GM21423 (cell line): ENCODE data around the gene MANSC1.
A peak's percentile ranks its signal among the peaks of the same experiment; 100 is the strongest.

Source experiments
- ATAC-seq: cut with Tn5 transposase; IDR thresholded peaks from one replicate; pipeline ENCODE4 v1.9.1; 2021; ENCODE audit warnings: mild to moderate bottlenecking, moderate library complexity; ENCODE audit not compliant: unreplicated experiment

The MANSC1 gene

GRCh38 chr12:12349711-12350665 is at the start of gene MANSC1:
MANSC1 (minus strand) TSS chr12:12350242; CDS start chr12:12343314, 6,928 bp downstream.
- no peak for ATAC-seq

DNA sequence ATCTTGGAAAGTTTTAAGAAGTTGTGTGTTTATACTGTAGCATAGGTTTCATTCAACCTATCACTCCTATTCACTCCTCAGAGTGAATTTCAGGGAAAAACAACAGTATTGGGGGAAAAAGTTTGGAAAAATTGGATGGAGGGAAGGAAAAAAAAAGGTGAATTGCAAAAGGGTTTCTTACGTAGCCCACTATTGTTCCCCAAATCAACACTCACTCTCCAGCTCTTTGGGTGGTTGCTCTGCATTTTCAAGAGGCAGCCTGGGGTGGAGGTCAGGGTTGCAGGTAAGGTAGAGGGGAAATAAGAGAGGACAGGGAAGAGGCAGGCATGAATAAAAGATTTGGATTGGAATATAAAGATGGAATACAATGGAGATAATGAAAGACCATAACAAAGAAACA is 49.1 kb upstream of the MANSC1 start:
- no peak for ATAC-seq

DNA sequence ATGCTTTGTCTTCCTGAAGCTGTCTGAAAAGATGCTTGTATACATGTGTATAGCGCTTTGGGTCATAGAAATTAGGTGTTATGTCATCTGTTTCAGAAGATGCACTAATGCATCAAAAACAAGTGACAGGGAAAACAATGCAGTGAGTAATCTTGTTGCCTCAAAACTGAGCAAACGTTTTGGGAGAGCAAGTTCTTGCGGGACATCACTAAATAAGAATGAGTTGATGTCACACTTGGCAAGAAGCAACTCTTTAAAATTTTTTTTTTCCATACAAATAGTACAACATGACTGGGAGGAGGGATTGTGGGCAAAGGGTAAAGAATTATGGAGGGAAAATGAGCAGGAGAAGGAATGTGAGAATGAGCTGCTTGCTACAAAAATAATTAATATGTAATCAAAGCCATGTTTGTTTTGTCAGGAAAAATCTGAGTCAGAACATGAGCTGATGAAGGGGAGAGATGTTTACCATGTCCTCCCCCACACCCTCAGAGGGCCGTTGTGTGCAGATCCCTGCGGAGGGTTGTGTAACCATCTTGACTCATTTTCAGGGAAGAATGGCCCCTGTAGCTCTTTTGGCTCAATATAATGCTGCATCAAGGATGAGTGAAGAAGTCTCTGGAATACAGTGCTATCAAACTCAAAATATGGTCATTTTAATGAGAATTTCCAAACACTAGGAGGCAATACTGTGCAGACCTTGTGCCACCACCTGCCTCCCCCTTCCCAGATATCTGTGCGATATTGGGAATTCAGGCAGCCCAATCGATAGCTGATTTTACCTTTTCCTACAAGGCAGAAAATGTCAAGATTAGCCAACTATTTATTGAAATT is 48.2 kb upstream of the MANSC1 start:
- no peak for ATAC-seq

GRCh38 chr12:12397184-12397583 is 47.1 kb upstream of the MANSC1 start:
- ATAC-seq = no peak

GRCh38 chr12:12396694-12397093 is 46.7 kb upstream of the MANSC1 start:
- no peak for ATAC-seq

DNA sequence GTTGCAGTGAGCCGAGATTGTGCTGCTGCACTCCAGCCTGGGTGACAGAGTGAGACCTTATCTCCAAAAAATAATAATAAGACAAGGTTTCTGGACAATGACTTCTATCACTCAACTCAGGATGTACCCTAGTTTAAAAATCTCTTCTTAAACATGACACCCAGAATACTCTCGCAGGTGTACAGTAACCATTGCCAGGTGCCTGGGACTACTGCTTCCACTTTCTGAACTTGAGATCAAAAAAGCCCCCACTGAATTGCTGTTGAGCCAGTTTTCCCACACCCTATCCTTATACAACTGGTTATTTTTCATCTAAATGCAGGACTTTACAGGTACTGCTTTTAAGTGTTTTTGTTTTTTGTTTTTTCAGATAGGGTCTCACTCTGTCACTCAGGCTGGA is 43.1 kb upstream of the MANSC1 start:
- no peak for ATAC-seq

DNA sequence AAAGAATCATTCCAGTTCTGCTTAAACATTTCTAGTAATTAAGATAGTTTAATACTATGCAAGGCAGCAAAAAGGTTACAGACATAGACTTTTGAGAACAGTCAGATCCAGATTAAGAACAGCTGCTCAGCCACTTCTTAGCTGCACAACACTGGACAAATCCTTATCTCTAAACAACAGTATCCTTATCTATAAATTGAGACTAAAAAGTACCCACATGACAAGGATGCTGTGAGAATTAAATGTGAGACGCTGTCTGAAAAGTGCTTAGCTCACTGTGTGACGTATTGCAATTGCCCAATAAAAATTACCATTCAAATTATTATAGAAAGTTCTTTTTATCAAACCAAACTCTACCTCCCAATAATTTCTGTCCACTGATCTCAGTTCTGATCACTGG is 42.4 kb upstream of the MANSC1 start:
- ATAC-seq = no peak

DNA sequence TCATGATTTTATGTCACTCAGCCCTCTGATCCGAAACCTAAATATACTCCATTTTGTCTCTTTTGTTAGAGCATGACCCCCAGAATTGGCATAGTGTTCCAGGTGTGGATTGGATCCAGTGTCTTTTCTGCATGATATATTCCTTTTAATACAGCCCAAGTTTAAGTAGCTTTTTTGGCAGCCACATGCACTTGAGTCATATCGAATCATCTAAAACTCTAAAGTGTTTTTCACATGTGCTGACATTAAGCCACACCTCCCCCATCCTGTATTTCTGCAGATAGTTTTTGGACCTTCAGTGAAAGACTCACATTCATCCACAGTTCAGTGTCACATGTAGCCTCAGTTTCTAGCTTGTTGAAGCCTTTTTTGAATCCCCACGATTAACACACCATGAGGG is 37.5 kb upstream of the MANSC1 start:
- ATAC-seq = no peak

DNA sequence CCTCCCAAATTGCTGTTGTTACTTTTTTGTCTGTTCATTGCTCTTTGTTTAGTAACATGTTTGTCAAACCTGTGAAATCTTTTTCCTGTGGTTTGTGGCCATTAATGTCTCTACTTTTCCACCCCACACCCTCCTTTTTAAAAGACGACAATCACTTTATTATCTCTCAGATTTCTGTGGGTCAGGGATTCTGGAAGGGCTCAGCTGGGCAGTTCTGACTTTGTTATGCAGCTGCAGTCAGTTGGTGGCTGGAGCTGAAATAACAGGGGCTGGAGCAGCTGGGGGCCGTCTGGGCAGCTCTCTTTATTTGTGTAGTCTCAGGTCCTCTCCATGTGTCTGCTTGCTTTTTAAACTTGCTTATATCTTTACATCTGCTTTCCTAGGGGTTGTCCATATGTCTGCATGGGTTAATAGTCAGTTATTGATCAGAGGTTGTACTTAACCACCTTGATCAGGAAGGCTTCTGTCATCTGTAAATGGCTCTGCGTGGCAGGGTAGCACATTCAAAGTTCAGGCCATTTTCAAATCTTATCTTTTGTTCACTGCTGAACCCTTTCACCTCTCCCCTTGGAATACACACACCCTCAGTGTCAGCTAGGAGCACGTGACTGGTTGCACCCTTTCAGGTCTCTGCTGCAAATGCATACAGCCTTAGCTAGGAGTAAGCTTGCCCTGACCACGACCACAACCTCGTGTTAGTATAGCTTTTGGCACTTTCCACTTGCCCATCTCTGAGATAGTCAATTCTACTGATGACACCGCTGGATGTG is 34.7 kb upstream of the MANSC1 start:
- ATAC-seq = no peak

GRCh38 chr12:12381982-12382381 is 31.9 kb upstream of the MANSC1 start:
- no peak for ATAC-seq

DNA sequence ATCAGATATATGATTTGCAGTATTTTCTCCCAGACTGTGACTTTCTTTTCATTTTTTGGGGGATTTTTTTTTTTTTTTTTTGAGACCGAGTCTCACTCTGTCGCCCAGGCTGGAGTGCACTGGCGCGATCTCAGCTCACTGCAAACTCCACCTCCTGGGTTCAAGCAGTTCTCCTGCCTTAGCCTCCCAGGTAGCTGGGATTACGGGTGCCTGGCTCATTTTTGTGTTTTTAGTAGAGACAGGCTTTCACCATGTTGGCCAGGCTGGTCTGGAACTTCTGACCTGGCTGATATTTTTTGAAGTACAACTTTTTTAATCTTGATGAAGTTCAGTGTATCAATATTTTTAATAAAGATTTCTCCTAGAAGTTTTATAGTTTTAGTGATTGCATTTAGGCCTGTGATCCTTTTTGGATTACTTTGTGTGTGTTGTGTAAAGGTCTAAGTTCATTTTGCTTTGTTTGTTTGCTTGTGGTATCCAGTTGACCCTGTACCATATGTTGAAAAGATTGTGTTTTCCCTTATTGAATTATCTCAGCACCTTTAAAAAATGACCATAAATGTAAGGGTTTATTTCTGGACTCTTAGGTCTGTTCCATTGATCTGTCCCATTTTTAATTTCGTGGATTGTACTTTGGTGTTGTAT is 31.0 kb upstream of the MANSC1 start:
- ATAC-seq = no peak

DNA sequence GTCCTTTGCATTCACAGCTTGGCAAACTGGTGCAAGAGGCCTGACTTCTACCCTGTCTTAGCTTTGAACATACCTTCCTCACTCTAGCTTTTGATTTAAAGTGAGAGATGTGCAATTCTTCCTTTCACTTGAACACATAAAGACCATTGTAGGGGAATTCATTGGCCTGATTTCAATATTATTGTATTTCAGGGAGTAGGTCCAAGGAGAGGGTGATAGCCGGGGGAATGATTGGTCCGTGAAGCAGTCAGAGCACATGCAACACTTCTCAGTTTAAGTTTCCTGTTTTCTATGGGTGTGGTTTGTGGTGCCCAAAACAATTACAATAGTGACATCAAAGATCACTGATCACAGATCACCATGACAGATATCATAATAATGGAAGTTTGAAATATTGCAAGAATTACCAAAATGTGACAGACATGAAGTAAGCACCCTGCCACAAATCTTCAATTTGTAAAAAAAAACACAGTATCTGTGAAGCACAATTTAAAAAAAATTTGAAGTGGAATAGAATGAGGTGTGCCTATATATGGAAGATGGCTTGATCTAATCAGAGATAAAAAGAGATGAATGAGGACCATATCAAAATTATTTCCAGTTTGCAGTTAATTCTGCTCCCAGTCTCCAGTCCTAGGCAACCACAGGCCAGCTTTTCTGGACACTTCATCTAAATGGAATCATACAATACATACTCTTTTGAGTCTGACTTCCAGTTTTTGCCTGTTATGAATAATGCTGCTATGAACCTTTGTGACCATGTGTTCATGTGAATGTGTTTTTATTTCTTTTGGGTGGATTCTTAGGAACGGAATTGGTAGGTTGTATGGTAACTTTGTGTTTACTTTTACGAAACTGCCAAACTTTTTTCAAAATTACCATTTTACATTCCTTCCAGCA is 30.0 kb upstream of the MANSC1 start:
- ATAC-seq = no peak

- no peak for ATAC-seq
Measured at GRCh38 chr12:12378616-12379015, 28.6 kb upstream of the MANSC1 start.

GRCh38 chr12:12376646-12377448 is 26.8 kb upstream of the MANSC1 start:
- ATAC-seq = peak; percentile 60

DNA sequence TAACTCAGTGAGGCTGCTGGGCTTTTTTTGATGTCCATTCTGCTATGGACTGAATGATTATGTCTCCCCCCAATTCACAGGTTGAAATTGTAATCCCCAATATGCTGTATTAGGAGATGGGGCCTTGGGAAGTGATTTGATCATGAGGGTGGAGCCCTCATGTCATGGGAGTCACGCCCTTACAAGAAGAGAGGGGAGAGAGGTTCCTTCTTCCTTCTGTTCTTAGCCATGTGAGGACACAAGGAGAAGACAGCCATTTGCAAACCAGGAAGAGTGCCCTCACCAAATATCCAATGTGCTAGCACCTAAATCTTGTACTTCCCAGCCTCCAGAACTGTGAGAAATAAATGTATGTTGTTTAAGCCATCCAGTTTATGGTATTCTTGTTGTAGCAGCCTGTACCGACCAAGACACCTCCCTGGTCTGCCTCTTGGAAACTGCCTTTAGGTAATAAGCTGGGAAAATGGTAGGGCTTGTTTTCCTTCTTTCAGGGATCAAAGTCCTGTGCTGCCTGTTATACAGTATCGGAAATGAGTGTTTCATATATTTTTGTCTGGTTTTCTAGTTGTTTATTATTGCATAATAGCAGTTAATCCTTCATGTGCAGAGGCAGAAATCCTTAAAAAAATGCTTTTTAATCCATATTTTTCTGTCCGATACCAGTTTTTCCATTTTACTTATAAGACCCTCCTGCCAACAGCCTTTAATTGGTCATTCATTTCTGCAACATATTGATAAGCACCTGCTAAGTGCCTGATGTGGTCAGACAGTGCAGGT is 23.1 kb upstream of the MANSC1 start:
- no peak for ATAC-seq

- no peak for ATAC-seq
Measured at GRCh38 chr12:12367482-12367998, 17.5 kb upstream of the MANSC1 start.

DNA sequence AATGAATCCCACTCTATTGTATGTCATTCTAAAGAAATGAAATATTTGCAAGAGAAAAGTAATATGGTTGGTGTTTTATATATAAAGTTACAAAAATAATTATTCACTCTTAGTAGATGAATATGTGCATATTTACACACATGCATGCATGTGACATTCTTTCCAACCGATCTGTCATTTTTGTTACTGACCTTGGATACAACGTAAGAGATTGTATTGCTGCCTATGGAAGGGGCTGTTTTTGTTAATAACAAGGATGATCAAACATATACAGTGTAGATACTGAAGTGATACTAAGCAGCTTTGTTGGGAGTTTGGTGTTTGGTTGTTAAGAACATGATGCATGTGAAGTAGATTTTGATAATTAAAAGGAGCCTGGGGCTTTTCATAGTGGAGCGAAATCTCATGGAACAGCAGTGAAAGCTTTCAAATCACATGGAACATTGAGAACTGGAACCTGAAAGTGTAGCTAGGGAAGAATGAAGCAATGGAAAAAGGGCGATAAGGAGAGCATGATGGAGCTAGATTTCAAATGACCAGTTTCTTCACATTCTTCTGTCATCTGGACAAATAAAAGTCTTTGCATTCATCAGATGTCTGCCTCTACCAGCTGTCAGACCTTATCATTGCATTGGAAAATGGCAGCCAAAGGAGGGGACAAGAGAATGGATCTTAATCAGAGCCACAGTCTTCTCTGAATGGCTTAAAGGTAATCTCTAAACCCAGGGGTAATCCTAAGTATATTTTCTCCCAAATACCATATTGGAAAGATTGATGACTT is 16.8 kb upstream of the MANSC1 start:
- no peak for ATAC-seq
